IMR-90 (cell line): ENCODE results near the gene ITPR3. TPM values are rescaled to one million over a fixed set of nuclear protein-coding genes. Genes with fewer than 3 reads are reported as not detected.

Source experiments
- ATAC-seq: fragments of 200-7000 bp; cut with Tn5 transposase; 2 replicates; pipeline ENCODE4 v1.9.1; 2020; ENCODE audit warnings: low read depth, mild to moderate bottlenecking, moderate library complexity
- BruUV-seq: library from RNA; stranded (reverse); fragments of 400-500 nt; replicated peaks from 2 replicates; lab custom pipeline; 2021; lab: Mats Ljungman, UMichigan
- CTCF ChIA-PET: fragments of 300-600 bp; formaldehyde crosslinking; extraction: SDS; loops from one replicate; lab custom pipeline; 2021; ENCODE audit warnings: antibody characterized with exemption; lab: Yijun Ruan, JAX
- POLR2A ChIA-PET: fragments of 300-600 bp; sonication (Branson Sonifier 250); formaldehyde crosslinking; loops from one replicate; lab custom pipeline; 2022; ENCODE audit warnings: antibody characterized with exemption; ENCODE audit not compliant: unreplicated experiment; lab: Charles Lee
- DNase-seq: peaks from one replicate; pipeline ENCODE4 v3.0.0; 2013
- H2AFZ ChIP-seq: replicated peaks from 2 replicates; pipeline ENCODE3; 2013; ENCODE audit warnings: low read length, mild to moderate bottlenecking; ENCODE audit not compliant: poor library complexity
- H2AK5ac ChIP-seq: 2 replicates; pipeline ENCODE4 v1.6.1; 2013; ENCODE audit warnings: low read depth, low read length, inconsistent platforms
- H2AK9ac ChIP-seq: replicated peaks from 2 replicates; pipeline ENCODE3; 2013; ENCODE audit warnings: mild to moderate bottlenecking, low read depth, low read length, moderate library complexity; ENCODE audit not compliant: poor library complexity
- H2BK120ac ChIP-seq: 2 replicates; pipeline ENCODE4 v1.6.1; 2013; ENCODE audit warnings: low read depth, low read length, inconsistent platforms
- H2BK15ac ChIP-seq: 3 replicates; pipeline ENCODE4 v1.6.1; 2013; ENCODE audit warnings: low read depth, low read length, inconsistent platforms
- H2BK20ac ChIP-seq: 2 replicates; pipeline ENCODE4 v1.6.1; 2013; ENCODE audit warnings: low read depth, mild to moderate bottlenecking, inconsistent platforms, low read length, moderate library complexity
- H2BK5ac ChIP-seq: 2 replicates; pipeline ENCODE4 v1.6.1; 2013; ENCODE audit warnings: mild to moderate bottlenecking, low read depth, low read length, inconsistent platforms; ENCODE audit not compliant: poor library complexity, severe bottlenecking
- H3K14ac ChIP-seq: replicated peaks from 2 replicates; pipeline ENCODE4 v1.6.1; 2013; ENCODE audit warnings: low read depth, low read length, inconsistent platforms
- H3K18ac ChIP-seq: 2 replicates; pipeline ENCODE4 v1.6.1; 2013; ENCODE audit warnings: low read depth, low read length, control low read depth
- H3K23ac ChIP-seq: 2 replicates; pipeline ENCODE4 v1.6.1; 2013; ENCODE audit warnings: low read depth, low read length, inconsistent platforms
- H3K27ac ChIP-seq: 2 replicates; pipeline ENCODE4 v1.5.1; 2013; ENCODE audit warnings: mild to moderate bottlenecking, control low read depth, low read length; ENCODE audit not compliant: insufficient read depth
- H3K27me3 ChIP-seq: 2 replicates; pipeline ENCODE4 v1.6.1; 2013; ENCODE audit warnings: low read length; ENCODE audit not compliant: control insufficient read depth, insufficient read depth
- H3K36me3 ChIP-seq: 2 replicates; pipeline ENCODE4 v1.6.1; 2013; ENCODE audit warnings: low read length, mixed read lengths; ENCODE audit not compliant: control insufficient read depth, insufficient read depth
- H3K4ac ChIP-seq: 2 replicates; pipeline ENCODE4 v1.6.1; 2013; ENCODE audit warnings: low read depth, low read length, inconsistent platforms
- H3K4me1 ChIP-seq: 2 replicates; pipeline ENCODE4 v1.6.1; 2013; ENCODE audit warnings: low read length, mixed read lengths; ENCODE audit not compliant: control insufficient read depth, insufficient read depth
- H3K4me2 ChIP-seq: 2 replicates; pipeline ENCODE4 v1.6.1; 2013; ENCODE audit warnings: low read depth, mild to moderate bottlenecking, control low read depth, low read length, moderate library complexity
- H3K4me3 ChIP-seq: 2 replicates; pipeline ENCODE4 v1.5.1; 2013; ENCODE audit warnings: low read depth, mild to moderate bottlenecking, control low read depth, low read length, moderate library complexity; ENCODE audit not compliant: insufficient read depth
- H3K56ac ChIP-seq: 2 replicates; pipeline ENCODE4 v1.6.1; 2013; ENCODE audit warnings: low read length, inconsistent platforms; ENCODE audit not compliant: insufficient read depth; ENCODE audit errors: extremely low read depth
- H3K79me1 ChIP-seq, 2 experiments: 2 replicates each; pipeline ENCODE4 v1.6.1; 2013; ENCODE audit warnings: low read length in 2 of 2, inconsistent platforms in 1 of 2, low read depth in 1 of 2
- H3K9ac ChIP-seq: 2 replicates; pipeline ENCODE4 v1.6.1; 2013; ENCODE audit warnings: low read depth, low read length, control low read depth
- H3K9me1 ChIP-seq: 2 replicates; pipeline ENCODE4 v1.6.1; 2013; ENCODE audit warnings: low read length, inconsistent platforms; ENCODE audit not compliant: insufficient read depth
- H3K9me3 ChIP-seq: 2 replicates; pipeline ENCODE4 v1.6.1; 2013; ENCODE audit warnings: low read length; ENCODE audit not compliant: control insufficient read depth, insufficient read depth
- H4K20me1 ChIP-seq: 2 replicates; pipeline ENCODE4 v1.6.1; 2013; ENCODE audit warnings: low read length, inconsistent platforms; ENCODE audit not compliant: insufficient read depth
- H4K5ac ChIP-seq: 2 replicates; pipeline ENCODE4 v1.6.1; 2013; ENCODE audit warnings: mild to moderate bottlenecking, low read depth, low read length, control low read depth
- H4K8ac ChIP-seq, 2 experiments: 2 replicates each; pipeline ENCODE4 v1.6.1; 2013; ENCODE audit warnings: low read depth in 2 of 2, low read length in 2 of 2, control low read depth in 1 of 2, inconsistent platforms in 1 of 2
- H4K91ac ChIP-seq: 2 replicates; pipeline ENCODE4 v1.6.1; 2013; ENCODE audit warnings: low read depth, low read length, inconsistent platforms; ENCODE audit not compliant: insufficient read depth
- MAFK ChIP-seq: IDR thresholded peaks from 2 replicates; pipeline ENCODE4 v1.6.1; 2012; ENCODE audit warnings: low read depth, low read length, improper control_type of control experiment
- MAZ ChIP-seq: IDR thresholded peaks from 2 replicates; pipeline ENCODE4 v1.6.1; 2012; ENCODE audit warnings: low read depth, mild to moderate bottlenecking, low read length, improper control_type of control experiment, moderate library complexity, borderline replicate concordance
- WGBS, 2 experiments: methylation state at CpG; one replicate each; pipeline versions ENCODE4 v1.1.5 to v1.1.7; 2013; ENCODE audit warnings: missing lambda C conversion rate in 2 of 2; ENCODE audit not compliant: insufficient read length in 1 of 2; ENCODE audit errors: extremely low coverage in 2 of 2; 5-methylcytosine and 5-hydroxymethylcytosine counted together
- dilution Hi-C: fragments of 300-500 bp; cut with HindIII; formaldehyde crosslinking; loops from one replicate; pipeline ENCODE4 v1.14.3; 2018; ENCODE audit warnings: low sequenced_read_pairs; ENCODE audit not compliant: unreplicated experiment
- in situ Hi-C: fragments of 300-500 bp; cut with MboI; formaldehyde crosslinking; loops from 3 replicates; pipeline ENCODE4 v1.14.3; 2019; ENCODE audit warnings: low sequenced_read_pairs, inconsistent platforms, mixed read lengths
- intact Hi-C: fragments of 100-400 bp; cut with micrococcal nuclease; formaldehyde crosslinking; loops from 2 replicates; pipeline ENCODE4 v1.10.0; 2022
- polyA plus RNA-seq, 3 experiments: library from polyadenylated mRNA; depleted of rRNA; stranded (reverse); fragments of >200 nt; gene quantifications; 2 replicates each; pipeline ENCODE4 v1.2.3, GENCODE V29; 2012; ENCODE audit warnings: low replicate concordance in 1 of 3
- total RNA-seq: library from RNA; depleted of rRNA; stranded (reverse); fragments of >200 nt; gene quantifications from 2 replicates; pipeline ENCODE4 v1.2.3, GENCODE V29; 2012
- TF ChIP-seq, protein P1 (sequence below): fragments of 150-350 bp; IDR thresholded peaks from 2 replicates; pipeline ENCODE4 v1.6.1; 2017; ENCODE audit warnings: mild to moderate bottlenecking, antibody characterized with exemption, low read length, low read depth

Gene ITPR3
- total and polyA plus RNA-seq, 2 of the 4 experiments (the other 2 are of a cell fraction): 1.6 to 3.7 TPM

DNA sequence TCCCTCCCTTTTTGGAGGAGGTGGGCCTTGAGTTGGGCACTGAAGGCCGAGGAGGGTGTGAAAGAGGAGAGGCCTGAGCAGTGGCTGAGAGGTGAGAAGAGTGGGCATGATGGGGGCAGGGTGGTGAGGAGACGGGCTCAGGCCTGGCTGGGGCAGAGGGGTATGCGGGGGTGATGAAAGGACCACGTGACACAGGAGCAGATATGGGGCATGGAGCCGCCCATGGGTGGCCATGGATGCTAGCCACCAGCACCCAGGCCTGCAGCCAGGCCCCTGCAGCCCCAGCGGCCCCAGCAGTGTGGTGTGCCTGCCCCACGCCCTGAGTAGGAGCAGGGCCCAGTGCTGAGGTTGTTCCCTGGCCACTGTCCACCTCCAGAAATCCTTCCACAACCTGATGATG, 63.9 kb downstream of the ITPR3 start:
- no peak overlapping the region for H3K18ac ChIP-seq
- 93% methylated on average over 5 of the region's 7 CpGs; no CpG with 5 or more reads in 1 of the 2 experiments for WGBS, 2 experiments
- in situ Hi-C loops (no loop called here), intact Hi-C loops (no loop called here), dilution Hi-C loops (no loop called here)
- no peak overlapping the region for H3K23ac ChIP-seq
- no peak overlapping the region for H2BK5ac ChIP-seq
- H2AFZ ChIP-seq: no peak overlapping the region
- H3K9me1 ChIP-seq: 0 out of 2 replicates have a peak, but pooled peaks cover 4% of the 10 kb centered on the region
- H4K5ac ChIP-seq: no peak overlapping the region
- no peaks in the 10 kb centered on the region for H3K79me1 ChIP-seq
- no peaks in the 10 kb centered on the region for H3K9me3 ChIP-seq
- no peak overlapping the region for H3K27ac ChIP-seq
- ChIA-PET CTCF (no interaction called here), POLR2A (no interaction called here)
- ATAC-seq (no peak), DNase-seq (no peak)
- no peak overlapping the region for H3K14ac ChIP-seq
- no peak overlapping the region for H3K4me2 ChIP-seq
- H2BK120ac ChIP-seq: no peak overlapping the region
- H3K4ac ChIP-seq: no peak overlapping the region
- no peak overlapping the region for H2BK15ac ChIP-seq
- no peaks in the 10 kb centered on the region for H4K20me1 ChIP-seq
- no TSS peak for BruUV-seq
- H4K91ac ChIP-seq: no peak overlapping the region
- no peak overlapping the region for H3K4me3 ChIP-seq
- peaks cover 8% of the 10 kb centered on the region for H3K36me3 ChIP-seq
- H4K8ac ChIP-seq: no peak overlapping the region
- no peak overlapping the region for H2AK5ac ChIP-seq
- no peaks in the 10 kb centered on the region for H3K27me3 ChIP-seq
- H3K4me1 ChIP-seq: no peaks in the 10 kb centered on the region
- TF ChIP-seq, protein P1, sequence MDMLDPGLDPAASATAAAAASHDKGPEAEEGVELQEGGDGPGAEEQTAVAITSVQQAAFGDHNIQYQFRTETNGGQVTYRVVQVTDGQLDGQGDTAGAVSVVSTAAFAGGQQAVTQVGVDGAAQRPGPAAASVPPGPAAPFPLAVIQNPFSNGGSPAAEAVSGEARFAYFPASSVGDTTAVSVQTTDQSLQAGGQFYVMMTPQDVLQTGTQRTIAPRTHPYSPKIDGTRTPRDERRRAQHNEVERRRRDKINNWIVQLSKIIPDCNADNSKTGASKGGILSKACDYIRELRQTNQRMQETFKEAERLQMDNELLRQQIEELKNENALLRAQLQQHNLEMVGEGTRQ: no peak
- TF ChIP-seq MAFK (no peak), MAZ (no peak)
- H2AK9ac ChIP-seq: no peak overlapping the region
- no peak overlapping the region for H2BK20ac ChIP-seq
- H3K9ac ChIP-seq: no peak overlapping the region
- H3K56ac ChIP-seq: no peak overlapping the region
